ENCODE data around the gene EXOC2.

Gene EXOC2

DNA sequence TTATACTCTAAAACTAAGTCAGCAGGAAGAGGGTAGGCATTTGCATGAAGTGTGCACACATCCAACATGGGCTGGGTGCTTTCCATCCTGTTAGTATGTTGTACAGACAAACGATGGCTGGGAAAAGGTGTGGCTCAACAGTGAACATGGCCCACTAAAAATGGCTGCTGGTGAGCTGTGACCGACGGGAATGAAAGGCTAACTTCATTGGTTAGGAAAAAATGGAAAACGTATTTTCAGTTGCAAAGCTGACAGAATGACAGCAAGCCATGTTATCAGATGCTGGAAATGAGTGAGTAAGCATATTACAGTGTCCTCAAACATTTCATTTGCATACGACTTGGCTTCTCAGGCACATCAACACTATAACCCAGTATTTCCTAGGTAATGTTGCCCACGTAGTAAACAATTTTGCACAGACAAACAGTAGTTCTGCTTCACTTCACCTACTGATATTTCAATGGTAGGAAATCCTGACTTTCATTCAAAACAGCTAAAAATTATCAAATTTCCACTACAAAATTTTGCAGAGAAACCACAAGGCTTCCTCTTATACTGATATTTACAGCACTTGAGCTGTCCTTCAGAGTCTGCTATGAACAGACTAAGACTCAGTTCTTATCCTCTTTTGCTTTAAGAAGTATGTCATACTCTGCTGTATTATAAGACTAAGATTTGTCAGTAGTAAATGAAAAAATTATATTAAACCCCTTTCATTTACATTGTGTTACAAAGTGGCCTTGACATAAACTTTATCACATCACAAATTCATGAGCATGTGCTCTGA, 202.5 kb downstream of the EXOC2 start:
- no peak for DNase-seq

DNA sequence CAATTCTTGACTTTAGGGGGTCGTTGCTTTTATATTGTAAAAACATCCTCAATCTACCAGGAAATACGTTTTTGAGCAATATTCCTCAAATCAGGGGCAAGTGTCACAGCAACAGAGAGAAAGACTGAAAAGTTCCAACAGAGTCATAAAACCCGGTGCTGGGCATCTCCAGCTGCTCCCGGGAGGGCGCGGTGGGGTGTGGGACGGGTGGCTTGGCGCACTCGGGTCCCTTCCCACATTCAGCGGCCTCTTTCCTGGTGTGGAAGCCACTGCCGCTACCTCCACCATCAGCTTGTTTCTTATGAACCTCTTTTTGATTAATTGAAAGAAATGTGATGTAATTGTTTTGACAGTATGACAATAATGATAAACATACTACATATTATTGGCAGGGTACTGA, 203.2 kb downstream of the EXOC2 start:
- no peak for DNase-seq

- DNase-seq: no peak
These were observed 203.9 kb downstream of the EXOC2 start for GRCh38 chr6:489001-489400.

GRCh38 chr6:487956-488355, 205.0 kb downstream of the EXOC2 start:
- no peak for DNase-seq

DNA sequence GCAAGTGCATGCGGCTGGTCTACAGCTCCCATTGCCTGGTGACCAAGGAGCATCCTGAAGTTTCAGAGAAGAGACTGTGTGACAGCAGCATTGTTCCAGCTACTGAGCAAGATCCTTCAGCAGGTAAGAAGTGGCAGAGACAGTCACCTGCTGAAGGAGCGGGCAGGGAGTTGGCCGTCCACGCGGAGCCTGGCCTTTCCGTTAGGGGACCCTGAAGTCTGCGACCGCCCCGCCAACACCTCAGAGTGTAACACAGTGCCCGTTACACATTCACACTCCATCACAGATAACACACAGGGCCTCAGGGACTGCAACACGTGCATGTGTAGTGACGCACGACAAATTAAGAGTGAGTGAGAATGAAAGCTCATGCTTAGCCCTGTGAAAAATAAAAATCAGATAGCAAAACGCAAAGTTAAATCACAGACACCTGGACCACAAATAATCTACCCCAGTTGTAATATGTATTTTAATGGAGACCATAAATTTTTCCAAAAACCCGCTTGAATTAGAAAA, 207.2 kb downstream of the EXOC2 start:
- DNase-seq: no peak

- no peak for DNase-seq
These were observed 208.2 kb downstream of the EXOC2 start for GRCh38 chr6:484746-485145.

- DNase-seq: no peak
These were observed 208.7 kb downstream of the EXOC2 start for GRCh38 chr6:484086-484745.

- DNase-seq: no peak
These were observed 217.6 kb downstream of the EXOC2 start for GRCh38 chr6:475314-475713.

- DNase-seq: peak; percentile 59
These were observed 218.3 kb downstream of the EXOC2 start for GRCh38 chr6:474453-475185.

DNA sequence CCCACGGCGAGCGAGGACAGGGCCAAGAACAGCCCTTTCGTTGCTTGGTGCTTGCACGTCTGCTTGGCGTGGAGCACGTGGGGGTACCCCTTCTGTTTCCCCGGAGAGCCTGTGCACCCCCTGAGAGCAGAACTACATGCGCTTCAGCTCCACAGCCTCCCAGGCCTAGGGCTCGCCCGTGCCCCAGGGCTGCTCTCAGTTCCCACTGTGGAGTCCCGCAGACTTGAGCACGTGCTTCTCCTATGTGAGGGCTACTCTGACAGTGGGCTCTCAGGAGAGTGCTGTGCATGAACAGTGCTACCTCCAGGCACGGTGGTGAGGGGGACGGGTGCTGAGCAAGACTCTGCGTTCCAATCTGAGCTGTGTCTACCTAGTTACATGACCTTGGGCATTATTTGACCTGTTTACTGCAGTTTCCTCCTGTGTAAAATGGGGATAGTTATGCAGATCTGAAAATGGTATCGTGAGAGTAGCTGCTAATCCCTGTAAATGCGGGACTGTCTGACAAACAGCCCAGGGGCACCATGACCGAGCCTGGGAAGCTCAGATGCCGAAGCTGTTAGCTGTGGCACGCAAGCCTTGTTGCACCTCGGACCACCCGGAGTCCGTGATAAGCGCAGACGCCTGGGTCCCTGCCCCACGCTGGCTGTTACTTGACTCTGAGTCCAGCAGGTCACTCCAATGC, 219.0 kb downstream of the EXOC2 start:
- DNase-seq: no peak

- no peak for DNase-seq
These were observed 219.6 kb downstream of the EXOC2 start for GRCh38 chr6:473356-473755.

GRCh38 chr6:470901-471448, 222.0 kb downstream of the EXOC2 start:
- DNase-seq: no peak

DNA sequence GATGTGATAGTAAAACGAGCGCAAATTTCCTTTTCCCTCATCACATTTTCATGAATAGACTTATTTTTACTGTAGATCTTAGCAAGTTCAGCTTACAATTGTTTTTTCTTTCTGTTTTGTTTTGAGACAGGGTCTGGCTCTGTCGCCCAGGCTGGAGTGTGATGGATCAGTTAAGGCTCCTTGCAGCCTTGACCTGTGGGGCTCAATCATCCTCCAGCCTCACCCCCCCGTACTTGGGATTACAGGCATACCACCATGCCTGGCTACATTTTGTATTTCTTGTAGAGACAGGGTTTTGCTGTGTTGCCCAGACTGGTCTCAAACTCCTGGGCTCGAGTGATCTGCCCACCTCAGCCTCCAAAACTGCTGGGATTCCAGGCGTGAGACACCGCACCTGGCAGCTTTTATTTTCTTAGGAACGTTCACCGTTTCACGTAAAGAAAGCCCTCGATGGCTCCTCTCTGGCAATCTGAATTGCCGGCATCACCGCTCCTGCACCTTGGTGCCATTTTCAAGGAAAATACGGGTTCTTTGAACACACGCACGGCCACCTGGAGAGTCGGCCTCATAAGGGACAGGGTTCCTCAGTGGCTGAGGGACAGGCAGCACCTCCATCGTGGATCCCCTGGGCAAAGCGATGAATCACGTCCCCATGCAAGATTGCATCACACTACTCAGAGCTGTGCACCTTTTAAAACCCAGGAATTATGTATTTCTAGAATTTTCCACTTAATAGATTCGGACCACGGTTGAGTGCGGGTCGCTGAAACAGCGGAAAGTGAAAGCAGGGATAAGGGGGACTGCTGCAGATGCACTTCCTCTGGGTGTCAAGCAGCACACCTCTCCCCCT, 222.7 kb downstream of the EXOC2 start:
- DNase-seq: no peak

- DNase-seq: no peak
These were observed 225.3 kb downstream of the EXOC2 start for GRCh38 chr6:467671-468082.

- DNase-seq: no peak
These were observed 225.8 kb downstream of the EXOC2 start for GRCh38 chr6:467111-467510.

DNA sequence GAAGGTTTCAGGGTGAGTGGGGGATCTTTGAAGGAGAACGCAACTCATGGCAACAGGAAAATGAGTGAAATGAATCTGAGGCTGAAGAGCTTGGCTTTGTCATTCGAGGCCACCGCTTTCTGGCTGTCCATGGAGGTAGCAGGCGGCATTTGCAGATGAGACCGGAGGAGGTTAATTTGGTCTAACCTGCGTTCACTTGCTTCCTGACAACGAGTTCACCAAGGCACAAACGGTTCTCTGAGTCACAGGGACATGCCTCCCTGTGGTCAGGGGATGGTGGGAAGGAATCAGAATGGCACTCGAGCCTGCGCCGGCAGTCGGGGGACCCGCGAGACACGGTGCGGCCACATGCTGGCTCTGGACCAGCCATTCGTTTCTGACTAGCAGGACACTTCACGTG, 226.4 kb downstream of the EXOC2 start:
- DNase-seq: no peak

- no peak for DNase-seq
These were observed 227.2 kb downstream of the EXOC2 start for GRCh38 chr6:465531-466348.

- DNase-seq: no peak
These were observed 236.1 kb downstream of the EXOC2 start for GRCh38 chr6:456887-457286.

DNA sequence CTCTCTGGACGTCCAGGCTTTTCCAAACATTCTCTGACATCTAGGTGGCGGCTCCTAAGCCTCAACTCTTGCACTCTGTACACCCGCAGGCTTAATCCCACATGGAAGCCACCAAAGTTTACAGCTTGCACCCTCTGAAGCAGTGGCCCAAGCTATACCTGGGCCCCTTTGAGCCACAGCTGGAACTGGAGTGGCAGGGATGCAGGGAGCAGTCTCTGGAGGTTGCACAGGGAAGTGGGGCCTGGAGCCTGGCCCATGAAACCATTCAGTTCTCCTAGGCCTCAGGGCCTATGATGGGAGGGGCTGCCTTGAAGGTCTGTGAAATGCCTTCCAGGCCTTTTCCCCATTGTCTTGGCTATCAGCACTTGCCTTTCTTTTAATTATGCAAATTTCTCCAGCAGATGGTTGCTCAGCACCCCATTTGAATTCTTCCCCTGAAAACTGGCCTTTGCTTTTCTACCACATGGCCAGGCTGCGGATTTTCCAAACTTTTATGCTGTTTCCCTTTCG, 236.5 kb downstream of the EXOC2 start:
- DNase-seq: no peak

DNA sequence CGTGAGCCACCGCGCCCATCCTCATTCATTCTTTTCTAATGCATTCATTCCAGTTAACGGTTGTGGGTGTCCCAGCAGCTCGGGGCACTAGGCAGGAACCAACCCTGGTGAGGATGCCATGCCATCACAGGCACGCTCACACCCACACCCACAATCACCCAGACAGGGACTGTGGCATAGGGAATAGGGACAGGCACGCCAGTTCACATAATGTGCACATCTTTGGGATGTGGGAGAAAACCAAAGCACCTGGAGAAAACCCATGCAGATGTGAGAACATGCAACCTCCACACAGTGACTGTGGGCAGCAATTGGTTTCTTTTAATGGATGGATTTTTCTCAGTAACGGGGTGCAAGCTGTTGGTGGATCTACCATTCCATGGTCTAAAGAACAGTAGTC, 237.1 kb downstream of the EXOC2 start:
- no peak for DNase-seq

Data from activated CD4-positive, alpha-beta T cell treated with anti-CD3 and anti-CD28 coated beads, Interleukin-2, amount 50 U/mL, for 1 hour (primary cell).